ENCODE results near the gene TMEM151A. TPM values are rescaled to one million over a fixed set of nuclear protein-coding genes. Genes with fewer than 3 reads are reported as not detected.

The TMEM151A gene
- total and polyA plus RNA-seq, 11 donors = 0.08 to 7.9 (median 0.12) TPM; not detected in 5

- Histone ChIP-seq H3K27ac (no peak overlapping the region), H3K9me3 (no peaks in the 10 kb centered on the region), H3K4me1 (peaks cover 4 to 40% (median 33%) of the 10 kb centered on the region in 12 donors), H3K27me3 (no peaks in the 10 kb centered on the region), H3K4me3 (no peak overlapping the region), H3K36me3 (peaks cover 0 to 57% (median 39%) of the 10 kb centered on the region in 9 donors)
- DNase-seq = peak in 2 of 5 donors; percentile 18 to 20
- WGBS, 4 donors = 93 to 95% (median 94%) methylated on average over 21 of the region's 21 CpGs
- TF ChIP-seq POLR2A (IDR thresholded peaks at IDR 0.05) (no peak), CTCF (IDR thresholded peaks at IDR 0.05) (no peak)
- intact Hi-C loops (cut with DNase I) = loop anchor here in 3 of 10 donors (5.0 to 10.0 kb wide), 2 partner anchors 34 to 477 kb away; partner anchors contain the start of gene MUS81 (in 1 of the 3)
- no peak for ATAC-seq
Observed at GRCh38 chr11:66341502-66342126, 49.9 kb downstream of the TMEM151A start.

GRCh38 chr11:66343176-66343575 lies 51.5 kb downstream of the TMEM151A start:
- H3K27me3 ChIP-seq = no peaks in the 10 kb centered on the region
- peaks cover 0 to 45% (median 32%) of the 10 kb centered on the region in 9 donors for H3K36me3 ChIP-seq
- intact Hi-C loops (cut with DNase I) = loop anchor here in 3 of 10 donors (5.0 to 10.0 kb wide), 2 partner anchors 36 to 478 kb away; partner anchors contain the start of gene MUS81 (in 1 of the 3)
- H3K4me3 ChIP-seq = no peak overlapping the region
- WGBS, 4 donors = 90 to 93% (median 93%) methylated on average over 8 of the region's 8 CpGs
- TF ChIP-seq POLR2A (IDR thresholded peaks at IDR 0.05) = no peak
- TF ChIP-seq CTCF (IDR thresholded peaks at IDR 0.05) = no peak
- no peaks in the 10 kb centered on the region for H3K9me3 ChIP-seq
- peak in 1 of 5 donors; percentile 8 for DNase-seq
- ATAC-seq = no peak
- peaks cover 4 to 44% (median 34%) of the 10 kb centered on the region in 12 donors for H3K4me1 ChIP-seq
- no peak overlapping the region for H3K27ac ChIP-seq

- peak; percentile 98 to 100 (median 99) for DNase-seq
- ATAC-seq = peak; percentile 89 to 96 (median 91)
- Histone ChIP-seq H3K9me3 (no peaks in the 10 kb centered on the region), H3K27me3 (no peaks in the 10 kb centered on the region), H3K4me3 (peak within 1 kb of the TSS; percentile 84 to 100 (median 96)), H3K4me1 (peaks cover 4 to 47% (median 34%) of the 10 kb centered on the region in 12 donors), H3K27ac (peak within 1 kb of the TSS in 11 of 12 donors; percentile 41 to 87 (median 80)), H3K36me3 (peaks cover 0 to 30% (median 22%) of the 10 kb centered on the region in 9 donors)
- intact Hi-C loops (cut with DNase I) = loop anchor here in 7 of 10 donors (1.0 to 10.0 kb wide), 5 partner anchors 27 to 480 kb away; partner anchors contain the start of genes MUS81 (in 1 of the 7) and SLC29A2 (in 1 of the 7)
- WGBS, 4 donors = 0% methylated on average over 39 to 59 of the region's 59 CpGs
- TF ChIP-seq POLR2A (IDR thresholded peaks at IDR 0.05) = peak in 1 of 2 donors; percentile 89
- TF ChIP-seq CTCF (IDR thresholded peaks at IDR 0.05) = peak in 3 of 12 donors; percentile 14 to 19 (median 17)
Observed at GRCh38 chr11:66344550-66345315, 53.0 kb downstream of the TMEM151A start, which contains the start of gene BRMS1. TSS of gene BRMS1 (minus strand) at chr11:66345104. CDS start at chr11:66342234, 2,870 bp downstream.
